NB4 (cell line): ENCODE results near the gene PRR15.

Experiments used
- DNase-seq: peaks from one replicate; pipeline ENCODE4 v3.0.0; 2010; ENCODE audit warnings: low read depth
- H3K4me3 ChIP-seq: one replicate; pipeline ENCODE4 v1.5.1; 2011; ENCODE audit warnings: mild to moderate bottlenecking, low read depth, low read length, moderate library complexity
- MYC ChIP-seq: IDR thresholded peaks from 2 replicates; pipeline ENCODE4 v1.6.1; 2011; ENCODE audit warnings: low read depth, low read length
- POLR2A ChIP-seq: IDR thresholded peaks from 2 replicates; pipeline ENCODE4 v1.6.1; 2011; ENCODE audit warnings: mild to moderate bottlenecking; ENCODE audit not compliant: insufficient read length; ENCODE audit errors: extremely low read depth
- TF ChIP-seq, protein P1 (sequence below): IDR thresholded peaks from 2 replicates; pipeline ENCODE4 v1.6.1; 2011; ENCODE audit warnings: low read depth, low read length
- TF ChIP-seq, protein P2 (sequence below): IDR thresholded peaks from one replicate; pipeline ENCODE4 v1.5.1; 2012; ENCODE audit warnings: low read depth, low read length

Gene PRR15

DNA sequence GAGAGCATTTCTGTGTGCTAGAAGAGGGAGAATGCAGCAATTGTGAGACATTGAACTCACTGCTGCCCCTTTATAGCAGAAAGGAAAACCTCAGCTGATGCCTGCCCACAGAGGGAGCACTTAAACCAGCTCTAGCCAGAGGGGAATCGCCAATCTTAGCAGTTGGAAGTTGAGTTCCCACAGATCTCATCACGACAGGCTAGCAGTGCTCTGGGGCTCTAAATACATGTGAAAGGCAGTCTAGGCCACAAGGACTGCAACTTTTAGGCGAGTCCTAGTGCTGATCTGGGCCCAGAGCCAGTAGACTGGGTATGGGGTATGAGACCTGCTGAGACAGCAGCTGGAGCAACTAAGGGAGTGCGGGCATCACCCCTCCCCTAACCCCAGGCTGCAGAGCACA is 25.2 kb upstream of the PRR15 start:
- H3K4me3 ChIP-seq: no peak overlapping the region
- TF ChIP-seq, protein P1, sequence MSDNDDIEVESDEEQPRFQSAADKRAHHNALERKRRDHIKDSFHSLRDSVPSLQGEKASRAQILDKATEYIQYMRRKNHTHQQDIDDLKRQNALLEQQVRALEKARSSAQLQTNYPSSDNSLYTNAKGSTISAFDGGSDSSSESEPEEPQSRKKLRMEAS: no peak
- TF ChIP-seq MYC: no peak
- no peak for TF ChIP-seq POLR2A
- TF ChIP-seq, protein P2, sequence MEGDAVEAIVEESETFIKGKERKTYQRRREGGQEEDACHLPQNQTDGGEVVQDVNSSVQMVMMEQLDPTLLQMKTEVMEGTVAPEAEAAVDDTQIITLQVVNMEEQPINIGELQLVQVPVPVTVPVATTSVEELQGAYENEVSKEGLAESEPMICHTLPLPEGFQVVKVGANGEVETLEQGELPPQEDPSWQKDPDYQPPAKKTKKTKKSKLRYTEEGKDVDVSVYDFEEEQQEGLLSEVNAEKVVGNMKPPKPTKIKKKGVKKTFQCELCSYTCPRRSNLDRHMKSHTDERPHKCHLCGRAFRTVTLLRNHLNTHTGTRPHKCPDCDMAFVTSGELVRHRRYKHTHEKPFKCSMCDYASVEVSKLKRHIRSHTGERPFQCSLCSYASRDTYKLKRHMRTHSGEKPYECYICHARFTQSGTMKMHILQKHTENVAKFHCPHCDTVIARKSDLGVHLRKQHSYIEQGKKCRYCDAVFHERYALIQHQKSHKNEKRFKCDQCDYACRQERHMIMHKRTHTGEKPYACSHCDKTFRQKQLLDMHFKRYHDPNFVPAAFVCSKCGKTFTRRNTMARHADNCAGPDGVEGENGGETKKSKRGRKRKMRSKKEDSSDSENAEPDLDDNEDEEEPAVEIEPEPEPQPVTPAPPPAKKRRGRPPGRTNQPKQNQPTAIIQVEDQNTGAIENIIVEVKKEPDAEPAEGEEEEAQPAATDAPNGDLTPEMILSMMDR: no peak
- no peak for DNase-seq

DNA sequence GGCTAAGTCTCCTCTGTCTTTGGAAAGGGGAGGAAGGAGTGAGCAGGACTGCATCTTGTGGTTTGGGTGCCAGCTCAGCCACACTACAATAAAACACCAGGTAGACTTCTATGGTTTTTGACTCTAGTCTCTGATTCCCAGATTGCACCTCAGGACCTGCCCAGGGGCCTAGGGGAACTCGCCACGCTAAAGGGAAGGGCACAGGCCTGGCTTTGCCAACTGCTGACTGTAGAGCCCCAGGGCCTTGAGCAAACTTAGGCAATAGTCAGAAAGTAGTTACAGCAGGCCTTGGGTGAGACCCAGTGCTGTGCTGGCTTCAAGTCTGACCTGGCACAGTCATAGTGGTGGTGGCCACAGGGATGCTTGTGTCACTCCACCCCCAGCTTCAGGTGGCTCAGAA is 24.2 kb upstream of the PRR15 start:
- TF ChIP-seq MYC: no peak
- TF ChIP-seq POLR2A: no peak
- TF ChIP-seq, protein P1: no peak
- TF ChIP-seq, protein P2: no peak
- no peak overlapping the region for H3K4me3 ChIP-seq
- no peak for DNase-seq

DNA sequence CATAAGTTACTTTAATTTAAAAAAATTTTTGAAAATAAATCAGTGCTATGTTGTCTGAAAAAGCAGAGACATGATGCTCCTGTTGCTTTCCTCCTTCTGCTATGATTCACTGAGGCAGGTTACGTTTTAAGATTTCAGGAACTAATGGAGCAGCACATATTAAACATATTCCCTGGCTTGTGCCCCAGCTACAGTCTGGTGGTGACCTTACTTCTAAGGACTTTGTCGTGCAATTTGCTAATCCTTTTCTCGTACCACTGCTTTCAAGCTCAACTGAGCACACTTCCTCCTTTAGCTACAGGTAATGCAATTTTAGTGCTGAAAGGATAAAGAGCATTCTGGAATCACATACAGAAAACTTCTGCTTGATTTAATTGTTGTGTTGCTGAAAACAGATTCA is 16.2 kb upstream of the PRR15 start:
- no peak for TF ChIP-seq MYC
- TF ChIP-seq, protein P1: no peak
- H3K4me3 ChIP-seq: no peak overlapping the region
- no peak for DNase-seq

DNA sequence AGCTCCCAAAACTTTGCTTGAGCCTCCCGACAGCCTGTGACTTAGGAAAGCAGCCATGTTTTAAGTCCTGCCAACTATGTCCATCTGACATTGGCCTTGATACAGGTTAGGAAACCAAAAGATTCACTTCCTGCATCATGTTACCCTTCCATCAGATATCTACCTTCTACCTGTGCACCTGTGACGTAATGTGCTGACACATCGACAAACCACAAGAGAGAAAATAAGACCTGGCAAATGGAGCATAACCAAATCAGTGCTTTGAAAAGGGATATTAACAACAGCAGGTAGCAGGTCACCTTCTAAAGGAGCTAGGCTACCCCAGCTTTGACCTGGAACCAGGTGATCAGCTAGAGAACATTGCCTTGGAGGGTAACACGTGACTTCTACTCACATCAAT is 14.8 kb upstream of the PRR15 start:
- no peak for TF ChIP-seq POLR2A
- TF ChIP-seq MYC: no peak
- TF ChIP-seq, protein P2: no peak
- TF ChIP-seq, protein P1: no peak
- H3K4me3 ChIP-seq: no peak overlapping the region
- no peak for DNase-seq

DNA sequence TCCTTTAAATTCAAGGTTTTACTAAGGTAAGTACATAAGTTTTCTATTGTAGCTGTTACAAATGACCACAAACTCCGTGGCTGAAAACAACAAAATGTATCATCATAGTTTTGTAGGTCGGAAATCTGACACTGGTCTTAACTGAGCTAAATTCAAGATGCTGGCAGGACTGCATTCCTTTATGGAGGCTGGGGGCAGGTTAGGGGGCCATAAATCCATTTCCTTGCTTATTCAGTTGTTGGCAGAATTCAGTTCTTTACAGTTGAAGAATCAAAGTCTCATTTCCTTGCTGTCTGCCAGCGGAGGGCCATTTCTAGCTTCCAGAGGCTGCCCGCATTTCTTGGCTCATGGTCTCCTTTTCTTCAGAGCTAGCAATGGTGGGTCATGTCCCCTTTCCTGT is 11.2 kb upstream of the PRR15 start:
- no peak for DNase-seq
- no peak for TF ChIP-seq MYC
- TF ChIP-seq, protein P2: no peak
- no peak for TF ChIP-seq POLR2A
- TF ChIP-seq, protein P1: no peak
- no peak overlapping the region for H3K4me3 ChIP-seq

DNA sequence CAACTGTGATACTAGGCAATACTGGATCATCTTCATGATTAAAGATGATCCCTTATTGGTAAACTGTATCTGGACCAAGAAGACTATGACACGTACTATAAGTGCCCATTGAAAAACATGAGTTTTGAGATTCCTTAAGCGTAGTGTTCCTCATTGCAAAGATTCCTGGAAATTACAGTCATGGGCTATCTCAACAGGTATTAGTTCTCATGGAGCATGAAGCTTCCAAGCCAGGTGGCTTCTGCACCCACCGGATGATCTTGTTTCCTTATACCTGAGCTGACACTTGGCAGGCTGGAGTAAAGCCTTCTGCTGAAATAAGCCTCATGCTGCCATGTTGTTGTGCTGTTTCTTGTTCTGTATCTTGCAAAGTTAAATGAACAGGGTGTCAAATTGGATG is 8.6 kb upstream of the PRR15 start:
- TF ChIP-seq MYC (no peak), POLR2A (no peak)
- TF ChIP-seq, protein P2: no peak
- TF ChIP-seq, protein P1: no peak
- H3K4me3 ChIP-seq: no peak overlapping the region
- DNase-seq: no peak
